DOHH2 (cell line): ENCODE results near the gene ARHGAP8.

Experiments used
- EZH2phosphoT487 ChIP-seq: fragments of 200-600 bp; sonication (generic); IDR thresholded peaks from 2 replicates; pipeline ENCODE4 v1.6.1; 2017; ENCODE audit warnings: borderline replicate concordance, mild to moderate bottlenecking, antibody characterized with exemption, low read length, moderate library complexity, mixed read lengths
- TF ChIP-seq, protein P1 (sequence below): fragments of 200-600 bp; sonication (generic); IDR thresholded peaks from one replicate; pipeline ENCODE4 v1.5.1; 2014; ENCODE audit warnings: antibody characterized with exemption, mild to moderate bottlenecking, low read depth, low read length; ENCODE audit not compliant: poor library complexity, severe bottlenecking

DNA sequence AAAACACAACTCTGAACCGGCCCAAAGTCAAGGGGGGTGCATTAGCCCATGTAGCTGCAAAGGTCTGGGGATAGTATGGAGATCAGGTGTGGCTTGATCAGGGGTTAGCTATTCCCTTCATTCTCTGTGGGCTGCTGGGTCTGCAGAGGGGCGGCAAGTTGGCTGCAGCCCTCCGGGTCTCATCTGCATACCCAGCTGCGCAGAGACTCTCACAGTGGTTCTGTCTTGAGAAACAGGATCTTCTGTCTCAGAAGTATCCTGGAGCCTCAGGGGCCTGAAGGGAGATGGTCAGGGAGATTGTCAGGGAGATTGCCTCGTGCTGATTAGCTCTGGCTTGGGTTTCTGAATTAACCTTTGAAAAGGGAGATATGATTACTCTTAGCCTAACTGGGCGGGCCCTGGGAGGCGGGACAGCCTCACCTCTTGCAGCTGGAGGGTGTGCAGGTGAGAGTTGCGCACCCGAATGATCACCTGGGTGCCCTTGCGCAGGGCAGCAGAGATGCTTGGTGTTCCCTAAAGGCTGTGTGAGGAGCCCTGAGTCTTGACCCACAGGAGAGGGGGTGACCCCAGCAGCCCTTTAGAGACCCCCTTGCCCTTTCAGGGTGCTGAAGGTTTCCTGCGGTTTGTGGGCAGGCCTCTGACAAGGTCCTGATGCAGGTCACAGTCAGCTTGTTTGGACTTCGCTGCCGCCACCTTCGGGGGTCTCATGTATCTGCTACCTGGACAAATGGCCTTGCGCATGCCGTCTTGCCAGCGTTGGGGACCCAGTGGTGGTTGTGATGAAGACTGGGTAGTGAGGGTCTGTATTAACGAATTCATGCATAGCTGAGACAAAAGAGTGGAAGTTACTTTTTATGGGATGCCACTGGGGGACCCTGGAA, 7.3 kb downstream of the ARHGAP8 start:
- TF ChIP-seq, protein P1, sequence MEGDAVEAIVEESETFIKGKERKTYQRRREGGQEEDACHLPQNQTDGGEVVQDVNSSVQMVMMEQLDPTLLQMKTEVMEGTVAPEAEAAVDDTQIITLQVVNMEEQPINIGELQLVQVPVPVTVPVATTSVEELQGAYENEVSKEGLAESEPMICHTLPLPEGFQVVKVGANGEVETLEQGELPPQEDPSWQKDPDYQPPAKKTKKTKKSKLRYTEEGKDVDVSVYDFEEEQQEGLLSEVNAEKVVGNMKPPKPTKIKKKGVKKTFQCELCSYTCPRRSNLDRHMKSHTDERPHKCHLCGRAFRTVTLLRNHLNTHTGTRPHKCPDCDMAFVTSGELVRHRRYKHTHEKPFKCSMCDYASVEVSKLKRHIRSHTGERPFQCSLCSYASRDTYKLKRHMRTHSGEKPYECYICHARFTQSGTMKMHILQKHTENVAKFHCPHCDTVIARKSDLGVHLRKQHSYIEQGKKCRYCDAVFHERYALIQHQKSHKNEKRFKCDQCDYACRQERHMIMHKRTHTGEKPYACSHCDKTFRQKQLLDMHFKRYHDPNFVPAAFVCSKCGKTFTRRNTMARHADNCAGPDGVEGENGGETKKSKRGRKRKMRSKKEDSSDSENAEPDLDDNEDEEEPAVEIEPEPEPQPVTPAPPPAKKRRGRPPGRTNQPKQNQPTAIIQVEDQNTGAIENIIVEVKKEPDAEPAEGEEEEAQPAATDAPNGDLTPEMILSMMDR: no peak
- no peak for TF ChIP-seq EZH2phosphoT487
